Measurements from ENCODE around the gene IER5. TPM values are rescaled to one million over a fixed set of nuclear protein-coding genes. Genes with fewer than 3 reads are reported as not detected.

IER5 gene
- total RNA-seq, 1 donor from 2014 or later, result 35.3 TPM

DNA sequence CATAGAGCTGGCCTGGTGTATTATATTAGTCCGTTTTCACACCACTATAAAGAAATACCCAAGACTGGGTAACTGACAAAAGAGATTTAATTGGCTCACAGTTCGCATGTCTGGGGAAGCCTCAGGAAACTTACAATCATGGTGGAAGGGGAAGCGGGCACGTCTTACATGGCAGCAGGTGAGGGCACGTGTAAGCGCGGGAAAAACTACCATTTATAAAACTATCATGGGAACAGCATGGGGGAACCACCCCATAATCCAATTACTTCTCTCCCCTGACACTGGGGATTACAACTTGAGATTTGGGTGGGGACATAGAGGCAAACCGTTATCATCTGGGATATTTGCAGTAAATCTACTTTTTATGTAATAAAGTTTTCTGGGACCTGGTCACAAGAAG lies 6.8 kb downstream of the IER5 start:
- intact Hi-C loops (cut with micrococcal nuclease), result loop anchor here (10.0 kb wide), 1 partner anchor 940 kb away; the partner anchor contains the start of gene QSOX1

DNA sequence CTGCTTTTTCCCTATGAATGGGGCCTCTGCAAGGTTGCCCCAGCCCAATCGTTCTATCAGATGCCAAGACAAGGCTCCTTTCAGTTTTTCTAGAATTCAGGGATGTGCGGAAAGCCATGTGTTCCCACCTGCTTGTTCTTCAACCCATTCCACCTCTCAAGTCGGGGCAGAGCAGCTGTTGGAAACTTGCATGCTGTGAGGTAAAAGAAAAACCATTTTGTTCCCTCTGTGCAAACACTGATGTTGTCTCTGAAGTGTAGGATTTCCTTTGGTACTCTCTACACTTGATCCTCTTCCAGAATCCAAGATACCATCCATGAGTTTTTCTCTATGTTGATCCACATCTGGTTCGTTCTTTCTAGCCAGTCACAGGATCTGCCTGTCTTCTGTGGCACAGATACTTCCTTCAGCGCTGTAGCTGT lies 7.3 kb downstream of the IER5 start:
- intact Hi-C loops (cut with micrococcal nuclease), result loop anchor here (10.0 kb wide), 1 partner anchor 941 kb away; the partner anchor contains the start of gene QSOX1

GRCh38 chr1:181097242-181097641 lies 8.7 kb downstream of the IER5 start:
- intact Hi-C loops (cut with micrococcal nuclease), result loop anchor here (10.0 kb wide), 1 partner anchor 942 kb away; the partner anchor contains the start of gene QSOX1

DNA sequence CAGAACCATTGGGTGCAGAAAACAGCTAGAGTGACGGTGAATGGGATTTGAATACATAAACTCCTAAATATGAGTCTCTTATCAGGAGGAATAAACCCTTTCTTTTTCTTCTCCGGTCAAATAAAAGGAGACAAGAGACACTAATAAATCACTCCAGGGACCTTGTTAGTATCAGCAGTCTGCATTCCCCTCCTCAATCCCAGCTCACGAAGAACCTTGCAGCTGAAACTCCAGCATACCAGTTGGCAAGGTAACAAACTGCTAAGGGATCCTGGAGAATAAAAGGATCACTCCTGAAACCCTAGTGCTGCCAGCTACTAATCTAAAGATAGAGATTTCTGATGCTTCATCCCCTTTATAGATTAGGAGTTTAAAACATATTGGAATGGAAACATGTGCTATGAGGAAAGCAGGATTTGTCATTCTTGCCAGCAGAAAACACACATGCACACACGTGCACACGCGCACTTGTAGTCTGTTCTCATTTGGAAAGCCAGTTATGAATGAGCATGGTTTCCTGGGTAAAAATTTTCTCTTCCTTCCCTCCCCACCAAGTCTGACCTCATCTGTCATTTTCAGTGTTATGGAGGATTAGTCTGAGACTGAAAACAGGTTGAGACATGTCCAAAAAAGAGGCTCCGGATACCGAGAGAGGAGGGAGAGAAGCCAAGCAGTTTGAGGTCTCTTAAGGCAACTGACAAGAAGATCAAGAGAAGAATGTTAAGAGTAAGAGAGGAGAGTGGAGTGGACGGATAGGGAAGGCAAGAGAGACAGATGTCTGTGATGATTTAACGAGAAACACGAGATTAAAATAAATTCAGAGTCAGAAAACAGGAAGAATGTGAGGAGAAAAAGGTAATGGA lies 10.9 kb downstream of the IER5 start:
- intact Hi-C loops (cut with micrococcal nuclease), result loop anchor here (1.0 to 10.0 kb wide), 2 partner anchors 9 to 945 kb away; partner anchors contain the start of gene QSOX1

DNA sequence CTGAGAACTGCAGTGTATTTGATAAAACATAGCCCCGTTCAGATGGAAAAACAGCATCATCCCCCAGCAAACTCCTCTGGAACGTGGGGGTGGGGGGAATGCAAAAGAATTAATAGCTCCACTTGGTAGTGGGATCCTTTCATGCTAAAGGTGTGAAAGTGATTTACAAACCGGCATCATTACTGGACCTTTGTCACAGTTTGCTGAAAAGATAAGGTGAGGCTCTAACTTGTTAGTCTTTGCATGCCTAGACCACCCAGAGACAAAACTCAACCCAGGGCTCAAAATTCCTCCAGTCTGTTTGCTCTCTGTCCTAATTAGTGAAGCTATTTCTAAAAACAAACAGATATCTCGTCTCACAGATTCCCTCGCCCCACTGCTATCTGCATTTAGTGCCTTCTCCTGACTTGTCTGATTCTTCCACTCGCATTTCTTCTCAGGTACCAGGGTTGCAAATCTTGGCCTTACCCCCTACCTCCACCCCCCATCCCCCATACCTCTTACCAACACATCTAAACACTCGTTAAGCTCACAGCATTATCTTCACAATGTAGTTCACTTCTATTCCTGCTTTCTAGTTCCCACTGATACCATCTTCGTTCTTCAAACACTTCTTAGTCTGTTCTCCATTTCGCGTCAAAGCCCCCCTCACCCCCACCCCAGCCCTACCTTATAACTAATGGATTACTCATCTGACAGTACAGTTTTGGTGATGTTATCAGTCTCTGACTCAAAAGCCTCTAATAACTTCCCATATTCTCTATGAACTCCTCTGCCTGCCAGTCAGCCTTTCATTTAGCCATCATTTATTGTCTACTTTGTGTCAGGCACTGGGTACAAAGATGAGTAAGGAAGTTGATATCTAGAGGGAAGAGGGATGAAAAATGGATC lies 11.8 kb downstream of the IER5 start:
- intact Hi-C loops (cut with micrococcal nuclease), result no loop called here

- intact Hi-C loops (cut with micrococcal nuclease), result no loop called here
Measured at GRCh38 chr1:181100934-181101333, 12.4 kb downstream of the IER5 start.

GRCh38 chr1:181101581-181102226 lies 13.2 kb downstream of the IER5 start:
- intact Hi-C loops (cut with micrococcal nuclease), result no loop called here

DNA sequence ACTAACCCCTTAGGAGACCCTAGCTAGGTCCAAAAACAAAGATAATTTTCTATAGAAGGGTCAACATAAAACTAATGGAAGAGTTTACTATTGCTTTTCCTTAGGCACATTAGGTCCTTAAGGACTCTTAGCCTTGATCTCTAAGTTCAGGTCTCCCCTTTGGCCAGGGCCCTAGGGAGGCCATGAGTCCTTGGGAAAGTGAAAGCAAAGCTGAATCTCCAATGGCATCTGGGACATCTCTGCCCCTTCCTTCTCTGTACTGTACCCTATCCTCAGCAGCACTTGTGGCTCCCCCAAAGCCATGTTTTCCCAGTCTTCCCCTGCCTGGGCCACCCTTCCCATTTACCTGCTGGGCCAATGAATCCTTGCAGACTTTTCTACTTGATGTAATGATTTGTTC lies 14.3 kb downstream of the IER5 start:
- intact Hi-C loops (cut with micrococcal nuclease), result no loop called here

- intact Hi-C loops (cut with micrococcal nuclease), result no loop called here
Measured at GRCh38 chr1:181103399-181103798, 14.9 kb downstream of the IER5 start.

GRCh38 chr1:181104042-181104789 lies 15.7 kb downstream of the IER5 start:
- intact Hi-C loops (cut with micrococcal nuclease), result loop anchor here (1.0 to 2.0 kb wide), 2 partner anchors 38 to 71 kb away; partner anchors contain the start of gene MR1

GRCh38 chr1:181104790-181105133 lies 16.3 kb downstream of the IER5 start:
- intact Hi-C loops (cut with micrococcal nuclease), result loop anchor here (1.0 to 5.0 kb wide), 6 partner anchors 14 to 472 kb away; partner anchors contain the start of genes MR1, STX6 and XPR1

DNA sequence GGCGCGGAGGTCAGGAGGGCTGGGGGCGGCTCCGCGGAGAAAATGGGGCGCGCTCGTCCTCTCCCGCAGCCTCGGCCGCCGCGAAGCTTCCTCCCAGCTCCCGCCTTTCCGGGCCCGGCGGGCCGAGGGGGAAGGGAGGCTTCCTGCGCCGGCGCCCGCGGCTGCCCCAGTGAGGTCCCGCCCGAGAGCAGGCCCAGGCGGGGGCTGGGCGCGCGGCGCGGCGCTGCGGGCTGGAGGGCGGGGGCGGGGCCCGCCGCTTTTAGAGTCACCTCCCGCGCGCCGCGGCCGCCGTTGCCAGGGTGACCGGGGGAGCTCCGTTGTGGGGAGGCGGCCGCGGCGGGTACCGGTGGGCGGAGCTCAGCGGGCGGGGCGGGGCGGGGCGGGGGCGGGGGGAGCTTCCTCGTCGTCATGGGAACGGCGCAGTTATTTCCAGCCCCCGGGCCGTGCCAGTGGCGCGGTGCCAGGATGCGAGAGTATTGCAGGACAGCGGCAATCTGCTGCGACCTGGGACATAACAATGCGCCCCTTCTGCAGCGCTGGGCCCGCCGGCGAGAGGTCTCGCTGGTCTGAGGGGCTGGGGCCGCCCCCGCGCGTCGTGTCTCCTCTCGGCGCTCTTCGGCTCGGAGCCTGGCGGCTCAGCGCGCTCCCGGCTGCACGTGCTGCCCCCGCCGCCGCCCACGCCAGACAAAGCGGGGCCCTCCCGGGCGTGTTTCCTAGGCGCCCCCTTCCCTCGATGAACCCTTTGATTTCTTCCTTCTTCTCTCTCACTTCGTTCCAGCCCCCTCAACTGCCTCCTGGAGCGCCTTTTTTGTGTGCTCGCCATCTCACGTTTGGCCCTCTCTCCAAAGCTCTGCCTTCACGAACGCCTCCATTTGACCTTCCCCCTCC lies 16.9 kb downstream of the IER5 start:
- intact Hi-C loops (cut with micrococcal nuclease), result loop anchor here (1.0 to 5.0 kb wide), 5 partner anchors 15 to 473 kb away; partner anchors contain the start of genes MR1, STX6 and XPR1

DNA sequence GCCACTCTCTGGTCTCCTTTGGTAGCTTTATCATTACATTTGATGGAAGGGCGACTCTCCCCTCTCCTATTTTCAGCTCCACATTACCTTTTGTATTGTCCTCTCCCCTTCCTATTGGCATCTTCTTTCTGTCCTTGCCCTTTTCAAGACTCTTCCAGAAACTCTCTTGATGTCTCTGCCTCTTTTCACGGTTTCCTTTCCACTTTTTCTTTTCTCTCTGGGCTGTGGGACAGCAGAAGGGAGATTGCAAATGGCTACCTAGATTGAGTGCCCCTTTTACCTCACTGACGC lies 17.5 kb downstream of the IER5 start:
- intact Hi-C loops (cut with micrococcal nuclease), result loop anchor here (5.0 kb wide), 1 partner anchor 474 kb away; the partner anchor contains the start of gene XPR1

GRCh38 chr1:181106479-181106878 lies 18.0 kb downstream of the IER5 start:
- intact Hi-C loops (cut with micrococcal nuclease), result loop anchor here (5.0 kb wide), 1 partner anchor 474 kb away; the partner anchor contains the start of gene XPR1

DNA sequence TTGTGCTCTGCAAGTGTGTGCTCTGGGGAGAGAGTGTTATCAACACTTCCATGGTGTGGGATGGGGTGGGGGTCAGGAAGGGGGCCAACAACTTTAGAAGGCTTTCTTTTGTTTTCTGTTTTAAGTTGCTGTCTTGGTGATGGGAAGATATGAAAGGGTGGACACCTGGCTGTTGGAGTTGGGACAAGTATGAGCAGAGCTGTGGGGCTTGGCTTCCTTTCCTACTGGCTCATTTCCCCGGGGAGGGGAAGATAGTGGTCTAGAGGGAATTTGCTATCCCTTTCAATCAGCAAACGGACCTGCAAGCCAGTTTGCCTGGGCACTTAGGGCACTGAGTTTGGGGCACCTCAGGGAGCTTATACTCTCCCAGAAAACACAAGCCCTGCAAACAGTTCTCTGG lies 19.2 kb downstream of the IER5 start:
- intact Hi-C loops (cut with micrococcal nuclease), result loop anchor here (5.0 kb wide), 1 partner anchor 475 kb away; the partner anchor contains the start of gene XPR1

GRCh38 chr1:181108304-181108867 lies 19.9 kb downstream of the IER5 start:
- intact Hi-C loops (cut with micrococcal nuclease), result loop anchor here (5.0 kb wide), 1 partner anchor 476 kb away; the partner anchor contains the start of gene XPR1

- intact Hi-C loops (cut with micrococcal nuclease), result no loop called here
Measured at GRCh38 chr1:181110013-181110412, 21.5 kb downstream of the IER5 start.

DNA sequence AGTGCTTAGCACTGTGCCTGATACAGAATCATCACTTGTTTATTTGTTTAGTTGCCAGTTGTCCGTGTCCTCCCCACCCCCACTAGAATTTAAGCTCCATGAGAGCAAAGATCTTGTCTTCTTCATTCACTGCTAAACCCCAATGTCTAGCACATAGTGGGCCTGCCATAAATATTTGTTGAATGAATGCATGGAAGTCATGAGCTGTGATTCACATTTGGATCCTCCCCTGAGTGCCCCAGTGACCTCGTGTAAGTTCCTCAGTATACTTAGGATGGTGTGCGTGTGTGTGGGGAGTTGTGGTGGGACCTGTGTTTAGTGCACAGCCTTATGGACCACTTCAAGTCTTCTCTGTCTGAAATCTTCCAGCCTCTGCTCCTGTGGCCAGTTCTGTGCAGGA lies 23.1 kb downstream of the IER5 start:
- intact Hi-C loops (cut with micrococcal nuclease), result no loop called here

Measured in T-helper 2 cell treated with Interferon-gamma antibody and Interleukin-4, amounts not matched to agents 100 ng/mL and 5 ng/mL, for 36 hours (primary cell).